Measurements from ENCODE around the gene DPP6. TPM values are rescaled to one million over a fixed set of nuclear protein-coding genes. Genes with fewer than 3 reads are reported as not detected.

The DPP6 gene
- total RNA-seq, 2 experiments from 2014 or later: not detected

DNA sequence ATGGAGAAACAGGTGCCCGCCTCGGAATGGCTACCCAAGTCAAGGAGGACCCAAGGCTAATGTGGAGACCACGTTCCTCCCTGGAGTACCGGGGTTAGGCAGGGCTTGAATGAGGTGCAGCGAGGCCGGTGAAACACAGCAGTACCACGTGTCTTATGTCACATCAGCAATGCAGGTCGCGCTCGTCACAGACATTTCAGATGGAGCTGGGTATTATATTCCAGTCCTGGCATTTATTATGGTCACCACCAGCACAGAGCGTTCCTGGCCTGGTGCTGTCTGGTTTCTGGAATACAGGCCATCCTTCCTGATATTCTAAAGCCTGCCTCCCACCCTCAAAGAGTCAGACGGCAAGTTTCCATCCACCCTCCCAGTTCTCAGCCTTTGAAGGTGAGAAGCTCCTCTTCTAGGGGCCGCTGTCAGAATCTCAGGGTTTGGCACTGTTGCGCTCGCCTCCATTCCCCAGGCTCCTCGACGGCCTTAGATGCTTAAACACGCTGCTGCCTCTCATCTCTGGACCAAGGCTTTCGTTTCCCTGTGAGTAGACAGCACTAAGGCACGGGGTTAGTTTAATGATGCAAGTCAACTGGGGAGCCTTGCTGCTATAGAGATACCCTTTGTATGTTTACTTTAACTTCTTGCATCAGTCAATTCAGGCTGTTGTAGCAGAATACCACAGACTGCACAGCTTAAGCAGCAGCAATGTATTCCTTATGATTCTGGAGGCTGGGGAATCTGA lies 377.6 kb downstream of the DPP6 start:
- H3K4me2 ChIP-seq (ENCODE audit: low read length): no peak overlapping the region
- no peak overlapping the region for H3K4me3 ChIP-seq (ENCODE audit: low read depth, low read length, poor library complexity, severe bottlenecking)
- TF ChIP-seq EZH2phosphoT487 (IDR thresholded peaks at IDR 0.05; ENCODE audit: borderline replicate concordance, low read depth, low read length): no peak
- TF ChIP-seq, protein P1, sequence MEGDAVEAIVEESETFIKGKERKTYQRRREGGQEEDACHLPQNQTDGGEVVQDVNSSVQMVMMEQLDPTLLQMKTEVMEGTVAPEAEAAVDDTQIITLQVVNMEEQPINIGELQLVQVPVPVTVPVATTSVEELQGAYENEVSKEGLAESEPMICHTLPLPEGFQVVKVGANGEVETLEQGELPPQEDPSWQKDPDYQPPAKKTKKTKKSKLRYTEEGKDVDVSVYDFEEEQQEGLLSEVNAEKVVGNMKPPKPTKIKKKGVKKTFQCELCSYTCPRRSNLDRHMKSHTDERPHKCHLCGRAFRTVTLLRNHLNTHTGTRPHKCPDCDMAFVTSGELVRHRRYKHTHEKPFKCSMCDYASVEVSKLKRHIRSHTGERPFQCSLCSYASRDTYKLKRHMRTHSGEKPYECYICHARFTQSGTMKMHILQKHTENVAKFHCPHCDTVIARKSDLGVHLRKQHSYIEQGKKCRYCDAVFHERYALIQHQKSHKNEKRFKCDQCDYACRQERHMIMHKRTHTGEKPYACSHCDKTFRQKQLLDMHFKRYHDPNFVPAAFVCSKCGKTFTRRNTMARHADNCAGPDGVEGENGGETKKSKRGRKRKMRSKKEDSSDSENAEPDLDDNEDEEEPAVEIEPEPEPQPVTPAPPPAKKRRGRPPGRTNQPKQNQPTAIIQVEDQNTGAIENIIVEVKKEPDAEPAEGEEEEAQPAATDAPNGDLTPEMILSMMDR (conservative IDR thresholded peaks at IDR 0.05; ENCODE audit: low read length): no peak
- no peaks in the 10 kb centered on the region for H3K9me2 ChIP-seq (ENCODE audit: insufficient read depth, low read length)
- no peak for DNase-seq (ENCODE audit: low spot score)
- no peaks in the 10 kb centered on the region for H3K79me2 ChIP-seq (ENCODE audit: insufficient read depth, low read depth, low read length)
- H3K27ac ChIP-seq (ENCODE audit: low read depth, low read length, poor library complexity, severe bottlenecking): no peak overlapping the region
- no TSS peak for BruUV-seq (replicated peaks)
- no peaks in the 10 kb centered on the region for H3K9me3 ChIP-seq (ENCODE audit: low read length)
- H2AFZ ChIP-seq (ENCODE audit: low read length): no peak overlapping the region
- ChIA-PET POLR2A (no interaction called here), CTCF (ENCODE audit: unreplicated experiment) (no interaction called here)
- intact Hi-C loops (cut with micrococcal nuclease; ENCODE audit: unreplicated experiment): no loop called here
- no peaks in the 10 kb centered on the region for H3K4me1 ChIP-seq (ENCODE audit: insufficient read depth, low read length, poor library complexity, severe bottlenecking)
- no peaks in the 10 kb centered on the region for H4K20me1 ChIP-seq (ENCODE audit: insufficient read depth, low read length)
- H3K36me3 ChIP-seq (ENCODE audit: insufficient read depth, low read length): no peaks in the 10 kb centered on the region

DNA sequence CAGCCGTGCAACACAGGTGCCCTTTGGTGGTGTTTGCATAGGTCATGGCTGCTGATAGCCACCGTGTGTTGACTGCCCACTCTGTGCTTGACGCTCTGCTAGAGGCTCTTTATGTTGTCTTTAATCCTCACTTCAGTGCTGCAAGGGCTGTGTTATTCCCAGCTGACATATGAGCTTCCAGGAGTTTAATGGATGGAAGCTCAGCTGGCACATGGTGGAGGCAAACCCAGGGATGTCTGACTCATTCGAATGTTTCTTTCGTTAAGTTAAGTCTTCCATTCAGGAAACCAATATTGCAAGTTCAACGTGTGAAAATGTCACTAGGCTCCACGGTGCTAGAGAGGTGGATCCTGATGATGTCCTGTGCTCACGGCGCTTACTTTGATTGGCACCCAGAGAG lies 378.4 kb downstream of the DPP6 start:
- CTCF ChIA-PET (ENCODE audit: unreplicated experiment): no interaction called here
- H3K4me3 ChIP-seq (ENCODE audit: low read depth, low read length, poor library complexity, severe bottlenecking): no peak overlapping the region

DNA sequence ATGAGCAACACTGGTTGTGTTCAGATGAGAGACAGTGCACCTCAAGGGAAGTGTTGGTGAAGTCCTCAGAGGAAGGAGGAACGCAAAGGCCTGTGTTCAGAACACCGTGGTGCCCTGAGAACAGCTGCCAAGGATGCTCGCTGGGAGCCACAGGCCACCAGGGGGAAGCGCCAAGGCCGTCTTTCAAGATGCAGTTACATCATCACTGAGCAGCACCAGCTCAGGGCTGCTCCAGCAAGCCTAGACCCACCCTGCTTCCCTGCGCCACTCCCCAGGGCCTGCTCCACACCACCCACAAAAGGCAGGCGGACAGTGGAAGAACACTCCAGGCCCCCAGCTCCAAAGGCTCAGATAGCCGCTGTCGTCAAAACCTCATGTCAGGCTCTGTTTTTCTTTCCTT lies 378.8 kb downstream of the DPP6 start:
- intact Hi-C loops (cut with micrococcal nuclease; ENCODE audit: unreplicated experiment): no loop called here
- no peak overlapping the region for H2AFZ ChIP-seq (ENCODE audit: low read length)
- no peak overlapping the region for H3K4me2 ChIP-seq (ENCODE audit: low read length)
- H3K4me3 ChIP-seq (ENCODE audit: low read depth, low read length, poor library complexity, severe bottlenecking): no peak overlapping the region
- POLR2A ChIA-PET: no interaction called here
- DNase-seq (ENCODE audit: low spot score): no peak
- no peaks in the 10 kb centered on the region for H3K79me2 ChIP-seq (ENCODE audit: insufficient read depth, low read depth, low read length)
- H3K36me3 ChIP-seq (ENCODE audit: insufficient read depth, low read length): no peaks in the 10 kb centered on the region
- CTCF ChIA-PET (ENCODE audit: unreplicated experiment): no interaction called here
- H3K4me1 ChIP-seq (ENCODE audit: insufficient read depth, low read length, poor library complexity, severe bottlenecking): no peaks in the 10 kb centered on the region
- no peaks in the 10 kb centered on the region for H4K20me1 ChIP-seq (ENCODE audit: insufficient read depth, low read length)
- H3K27ac ChIP-seq (ENCODE audit: low read depth, low read length, poor library complexity, severe bottlenecking): no peak overlapping the region
- BruUV-seq (replicated peaks): no TSS peak
- H3K9me3 ChIP-seq (ENCODE audit: low read length): no peaks in the 10 kb centered on the region
- no peak for TF ChIP-seq EZH2phosphoT487 (IDR thresholded peaks at IDR 0.05; ENCODE audit: borderline replicate concordance, low read depth, low read length)
- TF ChIP-seq, protein P1 (conservative IDR thresholded peaks at IDR 0.05; ENCODE audit: low read length): no peak
- no peaks in the 10 kb centered on the region for H3K9me2 ChIP-seq (ENCODE audit: insufficient read depth, low read length)

More for the DNA sequence above, 378.4 kb downstream of the DPP6 start:
- Histone ChIP-seq H3K36me3 (ENCODE audit: insufficient read depth, low read length) (no peaks in the 10 kb centered on the region), H3K4me1 (ENCODE audit: insufficient read depth, low read length, poor library complexity, severe bottlenecking) (no peaks in the 10 kb centered on the region), H3K27ac (ENCODE audit: low read depth, low read length, poor library complexity, severe bottlenecking) (no peak overlapping the region), H4K20me1 (ENCODE audit: insufficient read depth, low read length) (no peaks in the 10 kb centered on the region), H3K9me2 (ENCODE audit: insufficient read depth, low read length) (no peaks in the 10 kb centered on the region), H3K9me3 (ENCODE audit: low read length) (no peaks in the 10 kb centered on the region), H2AFZ (ENCODE audit: low read length) (no peak overlapping the region), H3K79me2 (ENCODE audit: insufficient read depth, low read depth, low read length) (no peaks in the 10 kb centered on the region), H3K4me2 (ENCODE audit: low read length) (no peak overlapping the region)
- TF ChIP-seq, protein P1 (conservative IDR thresholded peaks at IDR 0.05; ENCODE audit: low read length): no peak
- no peak for TF ChIP-seq EZH2phosphoT487 (IDR thresholded peaks at IDR 0.05; ENCODE audit: borderline replicate concordance, low read depth, low read length)
- no TSS peak for BruUV-seq (replicated peaks)
- DNase-seq (ENCODE audit: low spot score): no peak
- intact Hi-C loops (cut with micrococcal nuclease; ENCODE audit: unreplicated experiment): no loop called here
- POLR2A ChIA-PET: no interaction called here
